ENCODE data around the gene QSOX1. TPM values are rescaled to one million over a fixed set of nuclear protein-coding genes. Genes with fewer than 3 reads are reported as not detected.

The QSOX1 gene
- total RNA-seq, 4 donors from 2014 or later, result 104 to 138 (median 107) TPM

DNA sequence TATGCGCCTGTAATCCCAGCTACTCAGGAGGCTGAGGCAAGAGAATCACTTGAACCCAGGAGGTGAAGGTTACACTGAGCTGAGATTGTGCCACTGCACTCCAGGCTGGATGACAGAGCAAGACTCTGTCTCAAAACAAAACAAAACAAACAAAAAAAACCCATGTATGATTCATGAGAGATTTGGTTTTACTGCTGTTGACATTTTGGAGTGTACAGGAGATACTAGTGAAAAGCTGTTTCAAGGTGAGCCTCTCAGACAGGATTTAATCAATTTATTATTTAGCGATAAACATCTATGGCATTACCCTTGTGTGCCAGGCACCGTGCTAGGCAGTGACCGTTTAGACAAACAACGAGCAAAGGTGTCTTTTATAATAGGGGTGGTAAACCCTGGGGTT lies 91.9 kb downstream of the QSOX1 start:
- Histone ChIP-seq H3K4me3 (no peak overlapping the region), H3K27me3 (peaks cover 0 to 67% (median 0%) of the 10 kb centered on the region in 4 donors), H3K9me3 (no peaks in the 10 kb centered on the region), H3K36me3 (no peaks in the 10 kb centered on the region), H3K27ac (replicated peaks in 1 of 4) (no peak overlapping the region), H3K4me1 (no peaks in the 10 kb centered on the region)
- DNase-seq (ENCODE audit: extremely low spot score), result no peak
- WGBS, result 93% methylated on average over 5 of the region's 5 CpGs
- no peak for TF ChIP-seq POLR2AphosphoS5 (IDR thresholded peaks at IDR 0.05)
- no peak for TF ChIP-seq POLR2A (IDR thresholded peaks at IDR 0.05; ENCODE audit: low read depth)
- TF ChIP-seq EP300 (IDR thresholded peaks at IDR 0.05), result no peak
- TF ChIP-seq, protein P1, sequence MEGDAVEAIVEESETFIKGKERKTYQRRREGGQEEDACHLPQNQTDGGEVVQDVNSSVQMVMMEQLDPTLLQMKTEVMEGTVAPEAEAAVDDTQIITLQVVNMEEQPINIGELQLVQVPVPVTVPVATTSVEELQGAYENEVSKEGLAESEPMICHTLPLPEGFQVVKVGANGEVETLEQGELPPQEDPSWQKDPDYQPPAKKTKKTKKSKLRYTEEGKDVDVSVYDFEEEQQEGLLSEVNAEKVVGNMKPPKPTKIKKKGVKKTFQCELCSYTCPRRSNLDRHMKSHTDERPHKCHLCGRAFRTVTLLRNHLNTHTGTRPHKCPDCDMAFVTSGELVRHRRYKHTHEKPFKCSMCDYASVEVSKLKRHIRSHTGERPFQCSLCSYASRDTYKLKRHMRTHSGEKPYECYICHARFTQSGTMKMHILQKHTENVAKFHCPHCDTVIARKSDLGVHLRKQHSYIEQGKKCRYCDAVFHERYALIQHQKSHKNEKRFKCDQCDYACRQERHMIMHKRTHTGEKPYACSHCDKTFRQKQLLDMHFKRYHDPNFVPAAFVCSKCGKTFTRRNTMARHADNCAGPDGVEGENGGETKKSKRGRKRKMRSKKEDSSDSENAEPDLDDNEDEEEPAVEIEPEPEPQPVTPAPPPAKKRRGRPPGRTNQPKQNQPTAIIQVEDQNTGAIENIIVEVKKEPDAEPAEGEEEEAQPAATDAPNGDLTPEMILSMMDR (IDR thresholded peaks at IDR 0.05), result no peak
- intact Hi-C loops (cut with DNase I), result no loop called here

DNA sequence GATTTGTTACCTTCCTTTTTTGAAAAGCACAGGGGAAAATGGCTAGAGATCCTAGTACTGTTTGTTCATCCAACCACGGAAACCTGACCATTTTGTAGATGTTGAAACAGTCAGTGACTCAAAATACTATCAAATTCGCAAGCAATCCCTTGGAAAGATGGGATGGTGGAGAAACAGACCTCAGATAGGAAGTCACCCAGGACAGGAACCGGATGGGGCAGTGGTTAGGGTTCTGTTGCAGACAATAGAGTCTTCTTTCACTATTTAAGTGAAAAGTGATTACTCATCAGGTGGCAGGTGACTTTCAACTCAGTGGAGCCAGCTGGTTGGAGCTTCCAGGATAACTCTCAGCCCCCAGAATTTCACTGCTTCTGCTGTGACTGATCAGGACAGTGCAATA lies 92.4 kb downstream of the QSOX1 start:
- Histone ChIP-seq H3K36me3 (no peaks in the 10 kb centered on the region), H3K9me3 (no peaks in the 10 kb centered on the region), H3K4me1 (no peaks in the 10 kb centered on the region), H3K27me3 (peaks cover 0 to 66% (median 0%) of the 10 kb centered on the region in 4 donors), H3K27ac (replicated peaks in 1 of 4) (no peak overlapping the region), H3K4me3 (no peak overlapping the region)
- 72% methylated on average over 3 of the region's 3 CpGs for WGBS
- DNase-seq (ENCODE audit: extremely low spot score), result no peak
- intact Hi-C loops (cut with DNase I), result no loop called here
- TF ChIP-seq EP300 (IDR thresholded peaks at IDR 0.05), result no peak

DNA sequence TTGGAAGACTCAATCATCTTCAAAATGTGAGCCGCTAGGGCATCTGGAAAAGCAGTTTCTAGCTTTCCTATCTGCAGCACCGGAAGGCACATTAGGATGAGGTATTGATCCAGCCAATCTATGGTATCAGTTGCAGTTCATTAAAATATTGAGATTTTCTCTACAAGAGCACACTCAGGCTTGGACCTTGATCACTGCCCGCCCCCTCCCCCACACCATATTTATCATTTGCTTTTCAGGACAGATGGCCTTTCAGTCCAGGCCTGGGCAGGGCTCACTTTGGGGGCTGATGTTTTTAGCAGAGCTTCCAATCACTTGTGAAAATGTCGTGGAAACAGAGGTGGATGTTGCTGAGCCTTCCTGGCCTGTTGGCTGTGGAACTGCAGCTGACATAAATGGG lies 92.9 kb downstream of the QSOX1 start:
- Histone ChIP-seq H3K9me3 (no peaks in the 10 kb centered on the region), H3K36me3 (no peaks in the 10 kb centered on the region), H3K4me1 (no peaks in the 10 kb centered on the region), H3K27ac (replicated peaks in 1 of 4) (no peak overlapping the region), H3K27me3 (peaks cover 0 to 66% (median 0%) of the 10 kb centered on the region in 4 donors), H3K4me3 (no peak overlapping the region)
- WGBS, result 92% methylated on average over 4 of the region's 4 CpGs
- DNase-seq (ENCODE audit: extremely low spot score), result no peak
- intact Hi-C loops (cut with DNase I), result no loop called here
- TF ChIP-seq, protein P1 (IDR thresholded peaks at IDR 0.05), result no peak
- TF ChIP-seq POLR2A (IDR thresholded peaks at IDR 0.05; ENCODE audit: low read depth) (no peak), EP300 (IDR thresholded peaks at IDR 0.05) (no peak), POLR2AphosphoS5 (IDR thresholded peaks at IDR 0.05) (no peak)

DNA sequence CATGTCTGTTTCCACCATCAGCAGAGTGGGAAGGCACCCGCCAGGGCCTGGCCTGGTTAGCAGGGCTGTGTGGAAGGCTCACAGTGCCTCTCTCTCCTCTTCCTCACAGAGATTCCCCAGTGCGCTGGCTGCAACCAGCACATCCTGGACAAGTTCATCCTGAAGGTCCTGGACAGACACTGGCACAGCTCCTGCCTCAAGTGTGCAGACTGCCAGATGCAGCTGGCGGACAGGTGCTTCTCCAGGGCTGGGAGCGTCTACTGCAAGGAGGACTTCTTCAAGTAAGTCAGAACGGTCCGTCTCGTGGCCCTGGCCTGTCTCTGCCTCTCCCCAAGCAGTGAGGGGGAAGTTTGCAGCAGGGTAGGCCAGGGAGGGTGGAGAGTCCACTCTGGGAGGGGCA lies 93.5 kb downstream of the QSOX1 start:
- Histone ChIP-seq H3K36me3 (no peaks in the 10 kb centered on the region), H3K4me3 (no peak overlapping the region), H3K4me1 (no peaks in the 10 kb centered on the region), H3K9me3 (no peaks in the 10 kb centered on the region), H3K27me3 (peaks cover 0 to 66% (median under 1%) of the 10 kb centered on the region in 4 donors), H3K27ac (replicated peaks in 1 of 4) (no peak overlapping the region)
- intact Hi-C loops (cut with DNase I), result no loop called here
- DNase-seq (ENCODE audit: extremely low spot score), result no peak
- TF ChIP-seq, protein P1 (IDR thresholded peaks at IDR 0.05), result no peak
- TF ChIP-seq EP300 (IDR thresholded peaks at IDR 0.05) (no peak), POLR2A (IDR thresholded peaks at IDR 0.05; ENCODE audit: low read depth) (no peak), POLR2AphosphoS5 (IDR thresholded peaks at IDR 0.05) (no peak)
- WGBS, result 91% methylated on average over 7 of the region's 7 CpGs

DNA sequence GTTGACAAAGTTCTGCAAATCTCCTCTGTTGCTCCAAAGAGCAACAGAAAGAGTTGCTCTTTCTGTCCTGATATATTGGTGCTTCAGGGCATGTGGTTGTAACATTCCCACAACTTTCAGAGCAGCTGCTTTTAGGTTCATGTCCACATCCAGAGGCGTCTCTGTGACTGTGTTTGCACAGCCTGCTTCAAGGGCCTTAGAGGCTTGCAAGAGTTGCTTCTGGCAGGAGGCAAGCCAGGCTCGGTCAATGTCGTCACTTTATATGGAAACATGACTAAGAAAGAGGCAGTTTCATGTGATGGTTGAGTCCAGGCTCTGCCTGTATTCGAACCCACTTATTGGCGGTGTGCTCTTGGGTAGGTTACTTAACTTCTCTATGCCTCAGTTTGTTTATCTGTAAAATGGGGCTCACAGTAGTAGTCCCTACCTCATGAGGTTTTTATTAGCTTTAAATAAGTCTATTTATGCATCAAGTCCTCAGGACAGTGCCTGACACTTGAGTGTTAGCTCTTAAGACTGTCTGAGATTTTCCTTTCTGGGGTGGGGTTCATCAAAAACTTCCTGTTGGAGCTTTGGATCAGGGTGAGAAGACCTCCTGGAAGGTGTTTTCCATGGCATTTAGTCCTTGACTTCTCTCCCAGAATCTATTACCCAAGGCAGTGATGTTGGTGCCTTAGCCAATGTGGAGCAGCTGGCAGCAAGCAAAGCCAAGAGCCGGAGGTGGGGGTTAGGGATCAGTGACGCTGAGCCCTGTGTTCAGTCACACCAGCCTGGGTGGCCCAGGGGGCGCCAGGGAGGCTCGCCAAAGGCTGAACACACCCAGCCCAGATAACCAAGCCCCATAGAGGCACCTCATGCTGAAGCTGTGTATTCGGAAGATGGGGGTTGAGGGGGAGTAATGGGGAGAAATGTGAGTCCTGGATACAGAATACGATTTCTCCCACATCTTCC lies 94.3 kb downstream of the QSOX1 start:
- H3K9me3 ChIP-seq, result no peaks in the 10 kb centered on the region
- no peak for DNase-seq (ENCODE audit: extremely low spot score)
- TF ChIP-seq POLR2AphosphoS5 (IDR thresholded peaks at IDR 0.05) (no peak), POLR2A (IDR thresholded peaks at IDR 0.05; ENCODE audit: low read depth) (no peak), EP300 (IDR thresholded peaks at IDR 0.05) (no peak)
- TF ChIP-seq, protein P1 (IDR thresholded peaks at IDR 0.05), result no peak
- intact Hi-C loops (cut with DNase I), result no loop called here
- no peak overlapping the region for H3K4me3 ChIP-seq
- no peaks in the 10 kb centered on the region for H3K4me1 ChIP-seq
- no peaks in the 10 kb centered on the region for H3K36me3 ChIP-seq
- H3K27me3 ChIP-seq, result peaks cover 0 to 66% (median 6%) of the 10 kb centered on the region in 4 donors
- WGBS, result 68% methylated on average over 9 of the region's 11 CpGs
- no peak overlapping the region for H3K27ac ChIP-seq (replicated peaks in 1 of 4)

Data from esophagus muscularis mucosa (tissue), 4 donors.